GM12891 (cell line): ENCODE data around the gene LAMB4.

Experiments used
- DNase-seq: peaks from one replicate; pipeline ENCODE4 v3.0.0; 2011; ENCODE audit warnings: low spot score; ENCODE audit not compliant: insufficient read length
- FAIRE-seq: peaks from 2 replicates; lab custom pipeline; 2011; peaks lifted over from hg19 to GRCh38; lab: Jason Lieb, UNC
- PAX5 ChIP-seq: IDR thresholded peaks from 2 replicates; pipeline ENCODE4 v1.6.1; 2011; ENCODE audit warnings: low read length, moderate library complexity, mild to moderate bottlenecking; ENCODE audit not compliant: insufficient read depth, severe bottlenecking
- POLR2A ChIP-seq: IDR thresholded peaks from 2 replicates; pipeline ENCODE4 v1.6.1; 2011; ENCODE audit warnings: low read depth, low read length, control low read depth
- POLR2AphosphoS5 ChIP-seq: IDR thresholded peaks from 2 replicates; pipeline ENCODE4 v1.6.1; 2011; ENCODE audit warnings: low read depth, low read length, control low read depth
- POU2F2 ChIP-seq: IDR thresholded peaks from 2 replicates; pipeline ENCODE4 v1.6.1; 2011; ENCODE audit warnings: low read depth, mild to moderate bottlenecking, control low read depth, low read length, moderate library complexity
- SPI1 ChIP-seq: IDR thresholded peaks from 2 replicates; pipeline ENCODE4 v1.6.1; 2011; ENCODE audit warnings: low read depth, low read length, control low read depth
- TAF1 ChIP-seq: IDR thresholded peaks from 2 replicates; pipeline ENCODE4 v1.6.1; 2011; ENCODE audit warnings: low read depth, low read length, control low read depth

LAMB4 gene

DNA sequence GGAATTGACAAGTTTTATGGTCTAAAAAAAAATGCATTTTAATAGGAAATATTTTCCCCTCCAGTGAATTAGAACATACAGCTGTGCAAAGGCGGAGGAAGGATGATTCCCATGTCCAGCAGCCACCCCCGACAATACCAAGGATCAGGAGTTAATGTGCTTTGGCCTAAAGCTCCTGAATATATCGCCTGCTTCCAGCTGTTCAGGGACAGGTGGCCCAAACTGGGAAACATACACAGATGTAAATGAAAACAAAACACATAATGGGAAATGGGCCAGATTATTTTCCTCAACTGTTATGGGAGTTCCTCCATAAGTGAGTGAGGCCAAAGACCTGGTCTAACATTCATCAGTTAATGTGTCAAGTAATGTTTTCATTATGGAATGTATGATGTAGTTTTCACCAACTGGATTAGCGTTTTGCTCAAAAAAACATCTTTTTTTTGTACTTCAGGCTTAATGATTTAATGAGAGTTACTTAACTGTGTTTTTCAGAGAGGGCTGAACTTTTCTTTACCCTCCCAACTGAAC is 72.1 kb downstream of the LAMB4 start:
- no peak for FAIRE-seq
- DNase-seq, result no peak
- TF ChIP-seq PAX5 (no peak), SPI1 (no peak), TAF1 (no peak), POU2F2 (no peak), POLR2A (no peak), POLR2AphosphoS5 (no peak)

DNA sequence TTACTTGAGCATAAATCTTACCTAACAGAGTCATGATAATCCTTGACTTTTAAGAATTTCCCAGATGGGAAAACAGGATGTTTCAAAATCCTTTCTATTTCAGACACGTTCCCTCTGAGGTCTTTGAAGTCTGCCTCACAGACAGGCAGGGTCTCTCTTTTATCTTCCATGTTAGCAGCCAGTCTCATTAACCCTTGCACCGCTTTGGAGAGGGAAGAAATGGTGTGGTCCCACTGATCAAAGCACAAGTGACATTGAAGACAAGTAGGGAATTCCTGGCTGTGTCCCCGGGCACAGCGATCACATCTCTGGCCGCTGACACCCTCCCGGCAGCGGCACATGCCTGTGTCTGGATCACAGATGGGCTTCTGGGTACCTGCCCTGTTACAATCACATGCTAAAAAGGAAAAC is 74.5 kb downstream of the LAMB4 start:
- FAIRE-seq (no peak), DNase-seq (no peak)
- no peak for TF ChIP-seq PAX5
- TF ChIP-seq TAF1, result no peak
- TF ChIP-seq SPI1, result no peak
- no peak for TF ChIP-seq POLR2A
- no peak for TF ChIP-seq POU2F2
- TF ChIP-seq POLR2AphosphoS5, result no peak

DNA sequence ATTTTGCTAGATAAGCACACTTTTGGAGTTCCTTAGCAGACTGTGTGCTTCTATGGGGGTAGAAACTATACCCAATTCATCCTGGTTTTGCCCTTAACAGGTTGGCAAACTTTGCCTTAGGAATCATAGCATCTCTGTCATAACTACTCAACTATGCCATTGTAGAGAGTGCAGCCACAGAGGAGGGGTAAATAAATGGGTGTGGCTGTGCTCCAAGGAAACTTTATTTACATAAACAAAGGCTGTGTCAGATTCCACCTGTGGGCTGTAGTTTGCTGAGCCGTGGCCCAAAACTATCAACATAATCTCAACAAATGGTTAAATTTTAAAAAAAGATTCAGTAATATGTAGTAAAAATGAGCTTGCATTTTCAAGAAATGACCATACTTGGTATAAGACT is 75.6 kb downstream of the LAMB4 start:
- TF ChIP-seq POU2F2 (no peak), POLR2AphosphoS5 (no peak)
- FAIRE-seq (no peak), DNase-seq (no peak)

DNA sequence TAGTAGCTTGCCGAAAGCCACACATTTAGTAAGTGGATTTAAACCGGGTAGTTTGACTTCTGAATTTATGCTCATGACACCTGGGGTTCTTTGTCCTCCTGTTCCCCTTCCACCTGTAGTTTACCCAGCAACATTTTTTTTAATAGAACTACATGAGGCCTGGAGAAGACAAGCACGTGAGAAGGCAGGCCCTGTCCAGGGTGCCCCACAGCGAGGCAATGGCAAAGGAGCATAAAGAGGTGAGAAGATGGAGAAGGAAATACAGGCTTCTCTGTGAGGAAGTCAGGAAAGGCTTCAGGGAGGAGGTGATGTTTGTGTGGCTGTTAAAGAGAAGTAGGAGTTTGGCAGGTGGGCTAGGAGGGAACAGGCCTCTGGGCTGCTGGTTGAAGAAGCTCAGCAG is 76.9 kb downstream of the LAMB4 start:
- DNase-seq, result no peak
- no peak for FAIRE-seq
- no peak for TF ChIP-seq POU2F2
- no peak for TF ChIP-seq SPI1

DNA sequence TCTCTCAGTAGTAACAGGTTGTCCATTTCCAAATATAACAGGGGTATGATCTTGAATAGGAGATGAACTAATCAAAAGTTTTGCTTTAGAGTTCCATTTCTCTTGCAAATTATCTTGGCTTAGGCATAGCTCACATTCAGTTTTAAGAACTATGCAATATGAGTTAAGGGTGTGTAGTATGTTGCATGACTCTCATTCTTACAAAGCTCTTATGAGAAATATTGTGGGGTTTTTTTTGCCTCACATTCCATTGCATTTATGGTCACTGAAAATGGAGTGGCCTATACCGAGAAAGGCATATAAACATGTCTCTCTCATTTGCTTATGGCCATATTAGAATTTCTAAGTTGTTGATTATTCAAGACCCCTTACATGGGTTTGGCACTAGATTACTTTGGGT is 78.7 kb downstream of the LAMB4 start:
- FAIRE-seq, result no peak
- TF ChIP-seq POU2F2, result no peak
- TF ChIP-seq SPI1, result no peak
- TF ChIP-seq PAX5, result no peak
- no peak for TF ChIP-seq POLR2AphosphoS5
- TF ChIP-seq POLR2A, result no peak
- no peak for TF ChIP-seq TAF1
- no peak for DNase-seq

DNA sequence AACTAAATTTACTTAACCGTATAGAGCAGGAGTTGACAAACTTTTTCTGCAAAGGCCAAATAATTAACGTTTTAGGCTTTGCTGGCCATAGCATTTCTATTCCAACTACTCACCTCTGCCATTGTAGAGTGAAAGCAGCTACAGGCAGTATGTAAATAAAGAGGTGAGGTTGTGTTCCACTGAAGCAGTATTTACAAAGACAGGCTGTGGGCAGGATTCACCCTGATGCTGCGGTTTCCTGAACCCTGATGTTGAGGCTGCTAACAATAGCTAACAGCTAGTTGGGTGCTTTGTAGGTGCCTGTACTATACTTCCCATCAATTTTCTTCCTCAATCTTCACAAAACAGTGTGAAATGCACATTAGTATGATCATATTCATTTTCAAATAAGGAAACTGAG is 80.2 kb downstream of the LAMB4 start:
- FAIRE-seq, result no peak

DNA sequence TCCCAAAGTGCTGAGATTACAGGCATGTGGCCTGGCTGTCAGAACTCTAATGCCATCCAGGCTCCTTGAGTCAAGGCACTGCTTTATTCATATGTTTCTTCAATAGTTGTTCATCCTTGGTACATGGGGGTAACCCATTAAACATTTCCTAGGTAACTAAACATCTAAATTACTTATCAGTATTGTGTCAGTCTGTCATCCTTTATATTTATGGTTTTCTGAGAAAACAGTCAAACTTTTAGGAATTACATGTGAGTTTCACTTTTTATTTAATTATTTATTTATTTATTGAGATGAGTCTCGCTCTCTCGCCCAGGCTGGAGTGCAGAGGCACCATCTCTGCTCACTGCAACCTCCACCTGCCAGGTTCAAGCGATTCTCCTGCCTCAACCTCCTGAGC is 81.7 kb downstream of the LAMB4 start:
- no peak for TF ChIP-seq POLR2AphosphoS5
- no peak for TF ChIP-seq POU2F2
- no peak for TF ChIP-seq POLR2A
- TF ChIP-seq PAX5, result no peak
- no peak for TF ChIP-seq SPI1
- no peak for TF ChIP-seq TAF1
- no peak for FAIRE-seq
- DNase-seq, result no peak

More for the DNA sequence above, 80.2 kb downstream of the LAMB4 start:
- DNase-seq, result no peak
- TF ChIP-seq POLR2AphosphoS5, result no peak
- TF ChIP-seq PAX5, result no peak
- TF ChIP-seq SPI1, result no peak
- no peak for TF ChIP-seq TAF1
- TF ChIP-seq POLR2A, result no peak
- TF ChIP-seq POU2F2, result no peak

DNA sequence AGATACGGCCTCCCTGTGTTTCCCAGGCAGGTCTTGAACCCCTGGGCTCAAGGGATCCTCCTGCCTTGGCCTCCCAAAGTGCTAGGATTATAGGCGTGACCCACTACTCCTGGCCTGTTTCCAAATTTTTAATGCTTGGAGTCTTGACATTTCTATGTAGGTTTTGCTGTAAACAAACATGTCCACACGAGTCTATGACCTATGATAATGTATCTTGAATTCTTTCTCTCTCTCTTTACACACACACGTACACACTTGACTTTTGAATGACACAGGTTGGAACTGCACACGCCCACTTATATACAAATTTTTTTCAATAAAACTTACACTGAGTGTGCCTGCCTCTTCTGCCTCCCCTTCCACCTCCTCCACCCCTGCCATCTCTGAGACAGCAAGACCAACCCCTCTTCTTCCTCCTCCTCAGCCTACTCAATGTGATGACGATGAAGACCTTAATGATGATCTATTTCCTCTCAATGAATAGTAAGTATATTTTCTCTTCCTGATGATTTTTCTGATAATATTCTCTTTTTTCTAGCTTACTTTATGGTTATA is 83.1 kb downstream of the LAMB4 start:
- DNase-seq, result no peak
- TF ChIP-seq PAX5, result no peak
- no peak for TF ChIP-seq POU2F2
- no peak for FAIRE-seq

DNA sequence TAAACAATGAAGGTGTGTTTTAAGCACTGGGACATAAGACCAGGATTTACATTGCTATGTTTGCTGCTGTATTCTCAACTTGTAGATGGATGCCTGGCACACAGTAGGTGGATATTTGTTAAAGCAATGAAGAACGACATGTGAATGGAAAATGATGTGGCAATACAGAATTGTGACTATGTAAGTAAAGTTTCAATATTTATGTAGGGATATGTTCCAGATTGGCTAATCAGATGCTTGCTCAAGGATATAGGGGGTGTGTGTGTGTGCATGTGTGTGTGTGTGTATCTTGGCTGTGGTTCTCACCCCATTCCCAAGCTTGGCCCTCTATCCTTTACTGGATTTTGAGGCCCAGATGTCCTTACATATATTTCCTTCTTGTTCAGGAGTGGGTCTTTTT is 84.5 kb downstream of the LAMB4 start:
- no peak for FAIRE-seq
- no peak for DNase-seq

DNA sequence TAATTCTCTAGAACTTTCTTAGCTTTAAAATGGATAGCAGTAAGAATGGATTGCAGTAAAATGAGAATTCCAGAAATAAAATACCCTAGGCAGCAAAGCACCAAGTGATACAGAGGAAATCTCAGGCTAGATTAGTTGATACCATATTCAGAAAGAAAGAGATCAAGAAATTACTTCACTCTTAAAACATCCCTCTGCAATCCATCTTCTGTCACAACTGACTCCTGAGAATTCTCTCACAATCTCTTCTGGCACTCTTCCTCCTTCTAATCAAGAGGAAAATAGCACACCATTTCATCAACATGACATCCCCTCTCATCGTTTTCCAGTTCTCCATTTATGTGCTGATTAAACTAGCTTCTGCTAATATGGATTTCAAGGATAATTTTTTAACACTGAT is 85.0 kb downstream of the LAMB4 start:
- DNase-seq (no peak), FAIRE-seq (no peak)
- TF ChIP-seq POLR2A, result no peak
- no peak for TF ChIP-seq POU2F2
- TF ChIP-seq SPI1, result no peak

More for the DNA sequence above, 84.5 kb downstream of the LAMB4 start:
- TF ChIP-seq TAF1 (no peak), PAX5 (no peak), POLR2A (no peak), POU2F2 (no peak), SPI1 (no peak)
